Gastrocnemius medialis (tissue), 4 donors: ENCODE measurements around the gene CASKIN2.

ENCODE experiments used
- POLR2A ChIP-seq, 2 donors: fragments of 450-650 bp; IDR thresholded peaks; one replicate each; pipeline ENCODE4 v1.6.1; 2017; ENCODE audit warnings: antibody characterized with exemption in 2 of 2, mild to moderate bottlenecking in 2 of 2, moderate library complexity in 2 of 2
- TF ChIP-seq, protein P1 (sequence below), 5 experiments: fragments of 450-650 bp in 3 of 5; fragments of 200-600 bp in 2 of 5; sonication (generic) in 2 of 5; IDR thresholded peaks in 4 of 5; conservative IDR thresholded peaks in 1 of 5; 1 replicate in 4 of 5; 2 replicates in 1 of 5; pipeline ENCODE4 v1.5.1; 2016 to 2019; ENCODE audit warnings: antibody characterized with exemption in 5 of 5, mild to moderate bottlenecking in 3 of 5, moderate library complexity in 3 of 5

DNA sequence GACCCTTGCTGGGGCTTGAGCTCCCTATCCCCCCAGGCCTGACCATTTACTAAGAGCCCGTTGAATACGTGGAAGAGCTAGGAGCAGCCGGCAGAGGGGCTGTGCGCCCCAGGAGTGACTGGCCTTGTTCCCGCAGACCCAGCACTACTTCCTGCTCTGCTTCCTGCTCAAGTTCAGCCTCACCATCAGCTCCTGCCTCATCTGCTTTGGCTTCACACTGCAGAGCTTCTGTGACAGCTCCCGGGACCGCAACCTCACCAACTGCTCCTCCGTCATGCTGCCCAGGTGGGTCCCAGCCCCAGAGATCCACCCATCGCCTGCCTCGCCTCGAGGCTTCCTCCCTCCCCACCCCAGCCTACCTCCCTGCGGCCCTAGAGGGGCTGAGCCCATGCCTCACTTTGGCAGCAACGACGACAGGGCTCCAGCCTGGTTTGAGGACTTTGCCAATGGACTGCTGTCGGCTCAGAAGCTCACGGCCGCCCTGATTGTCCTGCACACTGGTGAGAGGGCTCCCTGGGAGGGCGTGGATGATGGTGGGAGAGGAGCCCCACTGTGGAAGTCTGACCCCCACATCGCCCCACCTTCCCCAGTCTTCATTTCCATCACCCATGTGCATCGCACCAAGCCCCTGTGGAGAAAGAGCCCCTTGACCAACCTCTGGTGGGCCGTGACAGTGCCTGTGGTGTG lies 17.2 kb downstream of the CASKIN2 start:
- TF ChIP-seq POLR2A (IDR thresholded peaks at IDR 0.05) = no peak
- TF ChIP-seq, protein P1, sequence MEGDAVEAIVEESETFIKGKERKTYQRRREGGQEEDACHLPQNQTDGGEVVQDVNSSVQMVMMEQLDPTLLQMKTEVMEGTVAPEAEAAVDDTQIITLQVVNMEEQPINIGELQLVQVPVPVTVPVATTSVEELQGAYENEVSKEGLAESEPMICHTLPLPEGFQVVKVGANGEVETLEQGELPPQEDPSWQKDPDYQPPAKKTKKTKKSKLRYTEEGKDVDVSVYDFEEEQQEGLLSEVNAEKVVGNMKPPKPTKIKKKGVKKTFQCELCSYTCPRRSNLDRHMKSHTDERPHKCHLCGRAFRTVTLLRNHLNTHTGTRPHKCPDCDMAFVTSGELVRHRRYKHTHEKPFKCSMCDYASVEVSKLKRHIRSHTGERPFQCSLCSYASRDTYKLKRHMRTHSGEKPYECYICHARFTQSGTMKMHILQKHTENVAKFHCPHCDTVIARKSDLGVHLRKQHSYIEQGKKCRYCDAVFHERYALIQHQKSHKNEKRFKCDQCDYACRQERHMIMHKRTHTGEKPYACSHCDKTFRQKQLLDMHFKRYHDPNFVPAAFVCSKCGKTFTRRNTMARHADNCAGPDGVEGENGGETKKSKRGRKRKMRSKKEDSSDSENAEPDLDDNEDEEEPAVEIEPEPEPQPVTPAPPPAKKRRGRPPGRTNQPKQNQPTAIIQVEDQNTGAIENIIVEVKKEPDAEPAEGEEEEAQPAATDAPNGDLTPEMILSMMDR (IDR thresholded peaks at IDR 0.05 in 4 of 5, conservative IDR thresholded peaks at IDR 0.05 in 1 of 5) = no peak
